LNCAP (cell line): ENCODE results near the gene KRTAP2-3.
"Not testable (repeated sequence)": the region's sequence is repeated elsewhere in the genome, so short reads cannot be mapped to it uniquely, and the experiment has no call there.

ENCODE experiments used
- CTCF ChIP-seq: fragments of 450-650 bp; IDR thresholded peaks from 2 replicates; pipeline ENCODE4 v1.5.1; 2017; ENCODE audit warnings: mild to moderate bottlenecking

KRTAP2-3 gene

DNA sequence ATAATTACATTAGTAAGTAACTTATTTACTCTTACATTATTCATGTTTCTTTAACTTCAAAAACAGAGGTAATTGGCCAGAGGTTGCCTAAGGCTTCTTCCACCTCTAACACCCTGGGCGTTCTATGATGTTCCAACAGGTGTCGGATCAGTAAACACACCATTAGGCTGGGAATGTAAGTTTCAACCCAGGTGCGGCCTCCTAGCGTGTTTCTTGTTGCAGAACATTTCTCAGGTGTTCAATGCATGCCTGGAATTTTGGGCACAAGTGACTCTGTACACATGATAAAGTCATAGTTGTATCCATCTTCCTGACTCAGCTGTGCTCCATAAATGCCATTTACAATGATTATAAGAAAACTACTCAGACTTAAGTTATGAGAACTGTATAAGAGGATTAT lies 5.9 kb downstream of the KRTAP2-3 start:
- no peak for TF ChIP-seq CTCF

DNA sequence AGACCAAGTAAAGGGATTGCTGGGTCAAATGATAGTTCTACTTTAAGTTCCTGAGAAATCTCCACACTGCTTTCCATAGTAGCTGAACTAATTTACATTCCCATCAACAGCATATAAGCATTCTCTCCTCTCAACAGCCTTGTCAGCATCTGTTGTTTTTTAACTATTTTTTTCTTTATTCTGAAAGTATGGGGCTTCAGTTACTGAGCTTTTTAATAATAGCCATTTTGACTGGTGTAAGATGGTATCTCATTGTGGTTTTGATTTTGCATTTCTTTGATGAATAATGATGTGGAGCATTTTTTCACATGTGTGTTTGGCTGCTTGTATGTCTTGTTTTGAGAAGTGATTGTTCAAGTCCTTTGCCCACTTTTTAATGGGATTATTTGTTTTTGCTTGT lies 7.3 kb downstream of the KRTAP2-3 start:
- TF ChIP-seq CTCF = no peak

DNA sequence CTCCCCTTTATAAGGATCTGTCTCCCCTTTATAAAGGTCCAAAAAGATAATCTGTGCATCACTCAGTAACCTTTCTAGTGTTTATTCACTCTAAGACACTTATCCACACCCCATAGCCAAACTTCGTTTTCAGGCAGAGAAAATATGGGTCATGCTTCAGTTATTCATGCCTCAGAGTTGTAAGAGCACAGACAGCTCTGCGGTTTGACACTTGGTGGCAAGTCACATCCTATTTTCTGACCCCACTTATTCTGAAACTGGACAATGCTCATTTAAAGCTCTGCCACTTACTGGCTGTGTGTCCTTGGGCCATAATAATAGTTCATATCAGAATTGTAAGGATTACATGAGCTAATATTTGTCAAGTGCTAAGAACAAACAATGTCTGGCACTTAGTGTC lies 10.8 kb downstream of the KRTAP2-3 start:
- no peak for TF ChIP-seq CTCF

DNA sequence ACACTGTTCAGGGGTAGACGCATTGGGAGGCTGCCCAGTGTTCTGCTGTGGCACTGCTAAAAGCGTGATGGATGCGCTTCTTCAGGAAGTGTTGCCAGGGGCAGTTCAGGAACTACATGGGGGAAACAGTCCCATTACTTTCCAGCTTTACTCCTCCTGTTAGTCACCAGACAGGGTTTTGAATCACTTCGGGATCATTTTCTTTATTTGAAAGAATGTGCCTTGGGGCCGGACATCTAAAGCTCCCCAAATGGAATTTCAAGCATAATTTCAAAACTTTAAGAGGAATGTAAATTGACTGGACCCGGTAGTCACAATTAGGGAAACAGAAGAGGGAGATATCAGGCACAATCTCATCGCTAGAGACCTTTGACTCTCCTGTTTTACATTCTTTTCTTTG lies 11.5 kb downstream of the KRTAP2-3 start:
- TF ChIP-seq CTCF = no peak

- TF ChIP-seq CTCF = not testable (repeated sequence)
Observed at GRCh38 chr17:41046735-41047465, 13.0 kb downstream of the KRTAP2-3 start, which contains the start of gene KRTAP2-1. Gene KRTAP2-1 (minus strand): TSS chr17:41047316. CDS start chr17:41047267, 49 bp downstream.

GRCh38 chr17:41042953-41043352 lies 17.0 kb downstream of the KRTAP2-3 start:
- no peak for TF ChIP-seq CTCF

GRCh38 chr17:41040783-41041571 lies 18.9 kb downstream of the KRTAP2-3 start, which contains the start of gene KRTAP1-1:
Gene KRTAP1-1 (minus strand): TSS chr17:41041450. CDS start chr17:41041397, 53 bp downstream.
- TF ChIP-seq CTCF = not testable (repeated sequence)
